K562 (cell line): ENCODE data around the gene GAPVD1. TPM values are rescaled to one million over a fixed set of nuclear protein-coding genes. Genes with fewer than 3 reads are reported as not detected.
A peak's percentile ranks its signal among the peaks of the same experiment; 100 is the strongest.

Experiments
- ATF2 ChIP-seq: sonication (generic); formaldehyde crosslinking; IDR thresholded peaks from 2 replicates; pipeline ENCODE4 v1.8.1; 2022; ENCODE audit warnings: missing genetic modification reagents
- BRD9 ChIP-seq: fragments of 450-650 bp; IDR thresholded peaks from 2 replicates; pipeline ENCODE4 v1.6.1; 2018; ENCODE audit warnings: low read depth; ENCODE audit not compliant: partially characterized antibody
- C11orf30 ChIP-seq: fragments of 450-650 bp; IDR thresholded peaks from 2 replicates; pipeline ENCODE4 v1.6.1; 2016; ENCODE audit warnings: low read depth, mild to moderate bottlenecking
- CBFA2T3 ChIP-seq: fragments of 450-650 bp; IDR thresholded peaks from 2 replicates; pipeline ENCODE4 v1.6.1; 2017
- CCAR2 ChIP-seq: fragments of 200-400 bp; formaldehyde crosslinking; IDR thresholded peaks from 2 replicates; pipeline ENCODE4 v1.6.1; 2017; ENCODE audit warnings: mild to moderate bottlenecking, low read depth, low read length
- CEBPZ ChIP-seq: fragments of 150-350 bp; IDR thresholded peaks from 2 replicates; pipeline ENCODE4 v1.6.1; 2014; ENCODE audit warnings: low read depth, mild to moderate bottlenecking, low read length, borderline replicate concordance
- GABPA ChIP-seq: fragments of 200-800 bp; sonication (Bioruptor generic); conservative IDR thresholded peaks from 2 replicates; pipeline ENCODE4 v1.6.1; 2016; ENCODE audit warnings: low read depth, missing genetic modification characterization, missing compliant biosample characterization
- HCFC1 ChIP-seq: IDR thresholded peaks from 2 replicates; pipeline ENCODE4 v1.6.1; 2012; ENCODE audit warnings: low read depth, low read length, improper control_type of control experiment
- HNRNPH1 ChIP-seq: fragments of 200-400 bp; formaldehyde crosslinking; optimal IDR thresholded peaks from 2 replicates; pipeline ENCODE3; 2017; ENCODE audit warnings: low read depth, mild to moderate bottlenecking, low read length, moderate library complexity
- MEF2A ChIP-seq: IDR thresholded peaks from 2 replicates; pipeline ENCODE4 v1.6.1; 2011; ENCODE audit warnings: low read depth, mild to moderate bottlenecking, low read length, moderate library complexity; ENCODE audit not compliant: control insufficient read depth
- MEIS2 ChIP-seq: fragments of 450-650 bp; IDR thresholded peaks from 2 replicates; pipeline ENCODE4 v1.6.1; 2014; ENCODE audit warnings: mild to moderate bottlenecking; ENCODE audit not compliant: partially characterized antibody
- PCBP1 ChIP-seq: fragments of 200-400 bp; formaldehyde crosslinking; IDR thresholded peaks from 2 replicates; pipeline ENCODE4 v1.6.1; 2018; ENCODE audit warnings: mild to moderate bottlenecking, low read depth, low read length; ENCODE audit not compliant: poor library complexity, severe bottlenecking
- SMC3 ChIP-seq: conservative IDR thresholded peaks from 2 replicates; pipeline ENCODE4 v1.6.1; 2011; ENCODE audit warnings: low read depth, low read length, improper control_type of control experiment; ENCODE audit not compliant: insufficient read depth
- ZBTB26 ChIP-seq: fragments of 450-650 bp; formaldehyde crosslinking; IDR thresholded peaks from 2 replicates; pipeline ENCODE4 v1.4.0; 2022; ENCODE audit warnings: missing genetic modification characterization
- ZNF12 ChIP-seq: sonication (generic); formaldehyde crosslinking; IDR thresholded peaks from 2 replicates; pipeline ENCODE4 v1.4.0; 2020; ENCODE audit warnings: mild to moderate bottlenecking, missing genetic modification reagents
- ZNF398 ChIP-seq: fragments of 250-450 bp; sonication (Bioruptor Pico); IDR thresholded peaks from 2 replicates; pipeline ENCODE4 v1.8.0; 2021; ENCODE audit warnings: moderate library complexity, mild to moderate bottlenecking, inconsistent platforms
- ZNF551 ChIP-seq: fragments of 250-450 bp; sonication (Bioruptor Pico); IDR thresholded peaks from 2 replicates; pipeline ENCODE4 v1.5.0; 2021; ENCODE audit warnings: mild to moderate bottlenecking, moderate library complexity
- ZSCAN29 ChIP-seq: fragments of 450-650 bp; IDR thresholded peaks from 2 replicates; pipeline ENCODE4 v1.6.1; 2017
- polyA plus RNA-seq, 8 experiments: library from polyadenylated mRNA; depleted of rRNA in 4 of 8; stranded (reverse) in 5 of 8; unstranded in 3 of 8; fragments of >200 nt; fragmentation: Nextera tagmentation in 2 of 8; fragmentation: Illumina TruSeq in 1 of 8; extraction: Ambion mirVana in 2 of 8; extraction: Trizol in 1 of 8; gene quantifications; 2 replicates each; pipeline versions ENCODE4 v1.2.1 to v1.2.3, GENCODE V29; 2011 to 2014; ENCODE audit warnings: inconsistent platforms in 1 of 8, missing spikeins in 1 of 8
- total RNA-seq, 7 experiments: library from RNA; depleted of rRNA in 6 of 7; stranded (reverse); fragments of >200 nt in 6 of 7; fragmentation: Illumina TruSeq in 2 of 7; extraction: Trizol in 2 of 7; gene quantifications; 2 replicates each; pipeline versions ENCODE4 v1.2.1 to v1.2.3, GENCODE V29; 2011 to 2021; ENCODE audit warnings: low replicate concordance in 1 of 7
- TF ChIP-seq, protein P1 (sequence below): fragments of 250-450 bp; sonication (Bioruptor Pico); IDR thresholded peaks from 2 replicates; pipeline ENCODE4 v1.8.0; 2022; ENCODE audit warnings: inconsistent platforms

The GAPVD1 gene
- total and polyA plus RNA-seq, 9 of the 15 experiments (the other 6 are each of a cell fraction or from before 2014, with no cell fraction given) = 9.5 to 66.1 (median 45.5) TPM

- no peak for TF ChIP-seq CEBPZ
- peak; percentile 53 for TF ChIP-seq SMC3
- TF ChIP-seq GABPA = no peak
- TF ChIP-seq ZNF12 (CRISPR knock-in tag) = no peak
- TF ChIP-seq CBFA2T3 = no peak
- TF ChIP-seq ZNF398 (CRISPR knock-in tag) = no peak
- TF ChIP-seq BRD9 = no peak
- TF ChIP-seq HCFC1 = 0 out of 2 replicates have a peak, but pooled peaks have one; percentile 6
- TF ChIP-seq ZSCAN29 = no peak
- TF ChIP-seq, protein P1, sequence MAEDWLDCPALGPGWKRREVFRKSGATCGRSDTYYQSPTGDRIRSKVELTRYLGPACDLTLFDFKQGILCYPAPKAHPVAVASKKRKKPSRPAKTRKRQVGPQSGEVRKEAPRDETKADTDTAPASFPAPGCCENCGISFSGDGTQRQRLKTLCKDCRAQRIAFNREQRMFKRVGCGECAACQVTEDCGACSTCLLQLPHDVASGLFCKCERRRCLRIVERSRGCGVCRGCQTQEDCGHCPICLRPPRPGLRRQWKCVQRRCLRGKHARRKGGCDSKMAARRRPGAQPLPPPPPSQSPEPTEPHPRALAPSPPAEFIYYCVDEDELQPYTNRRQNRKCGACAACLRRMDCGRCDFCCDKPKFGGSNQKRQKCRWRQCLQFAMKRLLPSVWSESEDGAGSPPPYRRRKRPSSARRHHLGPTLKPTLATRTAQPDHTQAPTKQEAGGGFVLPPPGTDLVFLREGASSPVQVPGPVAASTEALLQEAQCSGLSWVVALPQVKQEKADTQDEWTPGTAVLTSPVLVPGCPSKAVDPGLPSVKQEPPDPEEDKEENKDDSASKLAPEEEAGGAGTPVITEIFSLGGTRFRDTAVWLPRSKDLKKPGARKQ (CRISPR knock-in tag) = no peak
- TF ChIP-seq PCBP1 = no peak
- TF ChIP-seq CCAR2 = no peak
- TF ChIP-seq ATF2 (CRISPR knock-in tag) = no peak
- TF ChIP-seq MEIS2 = peak; percentile 49
- peak; percentile 91 for TF ChIP-seq C11orf30
- no peak for TF ChIP-seq HNRNPH1
- TF ChIP-seq ZBTB26 = no peak
- TF ChIP-seq MEF2A = no peak
- TF ChIP-seq ZNF551 = no peak
Measured at GRCh38 chr9:125255781-125256391, 5.7 kb upstream of the GAPVD1 start (continued).
